Measurements from ENCODE around the gene ATP1A3.
A peak's percentile ranks its signal among the peaks of the same experiment; 100 is the strongest.
"Not testable (repeated sequence)": the region's sequence is repeated elsewhere in the genome, so short reads cannot be mapped to it uniquely, and the experiment has no call there.

The ATP1A3 gene

DNA sequence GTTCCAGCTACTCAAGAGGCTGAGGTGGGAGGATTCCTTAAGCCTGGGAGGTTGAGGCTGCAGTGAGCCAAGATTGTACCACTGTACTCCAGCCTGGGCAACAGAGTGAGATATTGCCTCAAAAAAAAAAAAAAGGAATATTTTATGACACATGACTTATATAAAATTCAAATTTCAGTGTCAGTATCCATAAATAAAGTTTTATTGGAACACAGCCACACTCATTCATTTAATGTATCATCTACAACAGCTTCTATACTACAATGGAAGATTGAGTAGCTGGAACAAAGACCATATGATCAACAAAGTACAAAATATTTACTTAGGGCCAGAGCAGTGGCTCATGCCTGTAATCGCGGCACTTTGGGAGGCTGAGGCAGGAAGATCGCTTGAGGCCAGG, 18.7 kb upstream of the ATP1A3 start:
- not testable (repeated sequence) for DNase-seq (ENCODE audit: low read depth in 2 of 3, low spot score in 2 of 3)

GRCh38 chr19:42010245-42011126, 16.5 kb upstream of the ATP1A3 start:
- DNase-seq (ENCODE audit: low read depth in 2 of 3, low spot score in 2 of 3): no peak

DNA sequence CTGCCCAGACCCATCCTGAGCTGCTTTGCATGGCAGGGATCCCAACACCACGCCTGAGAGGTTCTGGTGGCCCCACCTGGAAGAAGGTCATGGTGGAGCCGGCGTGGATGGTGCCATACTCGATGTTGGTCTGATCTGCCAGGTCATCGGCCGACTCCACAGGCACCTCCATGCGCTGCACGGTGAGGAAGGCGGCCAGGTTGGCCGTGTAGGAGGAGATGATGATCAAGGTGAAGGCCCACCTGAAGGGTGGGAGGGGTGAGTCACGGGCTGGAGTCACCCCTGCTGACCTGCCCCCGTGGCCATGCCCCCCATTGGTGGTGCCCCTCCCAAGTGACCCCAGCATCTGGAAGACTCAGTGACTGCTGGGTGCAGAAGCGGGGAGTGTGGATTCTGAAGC, 12.5 kb upstream of the ATP1A3 start:
- no peak for DNase-seq (ENCODE audit: low read depth in 2 of 3, low spot score in 2 of 3)

DNA sequence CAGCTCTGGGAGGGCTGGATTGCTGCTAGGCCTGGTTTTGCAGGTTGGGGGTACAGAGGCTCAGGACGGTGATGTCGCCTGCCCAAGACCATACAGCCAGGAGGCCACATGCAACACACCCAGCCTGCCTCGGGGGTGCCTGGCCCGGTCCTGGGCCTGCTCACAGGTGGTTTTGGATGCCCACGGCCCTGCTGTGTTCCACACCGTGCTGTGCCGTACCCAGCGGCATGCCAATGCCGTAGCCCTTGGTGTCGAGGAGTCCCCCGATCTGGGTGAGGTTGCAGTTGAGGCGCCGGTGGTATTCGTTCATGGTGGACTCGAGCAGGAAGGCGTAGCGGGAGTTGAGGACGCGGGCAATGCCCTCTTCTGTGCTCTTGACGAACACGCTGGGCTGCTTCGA, 11.5 kb upstream of the ATP1A3 start:
- DNase-seq (ENCODE audit: low read depth in 2 of 3, low spot score in 2 of 3): no peak

DNA sequence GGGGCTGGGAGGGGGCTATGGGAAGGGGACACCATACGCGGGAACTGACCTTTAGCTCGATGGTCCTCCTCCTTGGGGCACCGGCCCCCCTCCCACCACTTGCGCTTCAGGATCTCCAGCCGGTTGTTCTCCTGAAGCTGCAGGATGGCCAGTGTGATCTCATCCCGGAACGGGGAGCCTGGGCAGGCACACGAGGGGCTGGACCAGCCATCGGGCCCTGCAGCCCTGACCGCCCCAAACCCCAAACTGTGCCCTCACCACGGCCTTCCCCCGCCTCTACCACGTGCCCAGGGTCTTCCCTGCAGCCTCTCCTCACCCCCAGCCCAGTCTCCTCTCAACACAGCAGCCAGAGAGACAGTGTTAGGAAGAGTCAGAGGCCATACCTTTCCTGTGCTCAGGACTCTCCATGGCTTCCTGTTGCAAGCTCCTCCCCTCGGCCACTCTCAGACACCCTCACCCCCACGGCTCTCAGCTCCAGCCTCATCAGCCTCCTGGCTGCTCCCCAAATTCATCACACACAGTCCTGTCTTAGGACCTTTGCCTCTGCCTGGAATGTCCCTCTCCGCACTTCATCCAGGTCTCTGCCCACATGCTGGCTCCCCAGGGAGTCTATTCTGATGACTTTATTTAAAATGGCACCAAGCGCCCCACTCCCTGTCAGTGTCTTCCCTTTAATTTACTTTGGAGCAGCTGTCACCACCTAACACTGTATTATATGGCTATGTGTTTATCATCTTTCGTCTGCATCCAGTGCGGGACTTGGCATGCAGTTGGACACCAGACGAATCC, 9.7 kb upstream of the ATP1A3 start:
- DNase-seq (ENCODE audit: low read depth in 2 of 3, low spot score in 2 of 3): no peak

DNA sequence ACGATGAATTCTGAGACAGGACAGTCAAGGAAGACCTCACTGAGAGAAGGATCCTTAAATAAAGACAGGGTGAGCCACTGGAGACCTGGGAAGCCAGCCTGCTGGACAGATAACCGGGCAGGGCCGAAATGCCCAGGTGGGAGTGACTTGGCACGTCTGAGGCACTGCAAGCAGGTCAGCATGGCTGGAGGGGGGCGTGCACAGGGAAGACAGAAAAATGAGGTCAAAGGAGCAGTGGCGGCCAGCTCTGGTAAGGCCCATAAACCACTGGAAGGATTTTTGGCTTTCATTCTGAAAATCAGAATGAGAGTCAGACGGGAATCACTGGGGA, 5.8 kb upstream of the ATP1A3 start:
- no peak for DNase-seq (ENCODE audit: low read depth in 2 of 3, low spot score in 2 of 3)

DNA sequence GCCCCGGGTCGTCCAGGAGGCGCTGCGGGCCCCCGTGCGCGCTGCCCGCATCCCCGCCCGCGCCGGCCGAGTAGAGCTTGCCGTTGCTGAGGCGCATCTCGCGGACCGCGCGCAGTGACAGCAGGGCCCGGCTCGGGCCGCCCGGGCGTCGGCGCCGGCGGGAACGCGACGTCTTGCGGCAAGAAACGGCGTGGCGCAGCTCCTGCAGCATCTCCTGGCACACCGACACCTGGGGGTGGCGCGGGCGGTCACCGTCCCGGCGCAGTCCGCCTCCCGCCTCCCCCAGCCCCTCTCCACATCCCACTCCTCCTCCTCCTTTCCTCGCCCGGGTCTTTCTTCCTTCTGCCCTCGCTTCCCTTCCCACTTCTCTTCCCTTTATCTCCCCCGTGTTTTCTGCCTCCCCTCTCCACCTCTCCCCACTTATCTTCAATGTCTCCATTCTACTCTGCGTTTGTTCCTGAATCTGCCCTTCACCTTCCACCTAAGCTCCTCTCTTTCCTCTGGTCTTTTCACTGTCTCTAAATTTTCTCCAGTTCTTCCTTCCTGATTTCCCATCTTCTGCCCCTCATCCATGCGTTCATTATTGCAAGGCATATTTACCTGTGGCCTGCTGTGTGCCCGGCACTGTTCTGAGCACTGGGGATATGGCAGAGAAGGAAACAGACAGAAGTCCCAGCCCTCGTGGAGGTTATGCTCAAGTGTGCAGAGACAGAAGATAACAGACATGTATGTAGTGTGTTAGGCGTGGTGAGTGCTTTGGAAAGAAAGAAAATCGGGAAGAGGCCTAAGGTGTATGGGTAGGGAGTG, 5.2 kb upstream of the ATP1A3 start:
- no peak for DNase-seq (ENCODE audit: low read depth in 2 of 3, low spot score in 2 of 3)

GRCh38 chr19:41998246-41999020, 4.4 kb upstream of the ATP1A3 start:
- peak in 2 of 3 experiments; percentile 38 to 40 for DNase-seq (ENCODE audit: low read depth in 2 of 3, low spot score in 2 of 3)

- DNase-seq (ENCODE audit: low read depth in 2 of 3, low spot score in 2 of 3): no peak
Measured at GRCh38 chr19:41997851-41998229, 3.8 kb upstream of the ATP1A3 start.

DNA sequence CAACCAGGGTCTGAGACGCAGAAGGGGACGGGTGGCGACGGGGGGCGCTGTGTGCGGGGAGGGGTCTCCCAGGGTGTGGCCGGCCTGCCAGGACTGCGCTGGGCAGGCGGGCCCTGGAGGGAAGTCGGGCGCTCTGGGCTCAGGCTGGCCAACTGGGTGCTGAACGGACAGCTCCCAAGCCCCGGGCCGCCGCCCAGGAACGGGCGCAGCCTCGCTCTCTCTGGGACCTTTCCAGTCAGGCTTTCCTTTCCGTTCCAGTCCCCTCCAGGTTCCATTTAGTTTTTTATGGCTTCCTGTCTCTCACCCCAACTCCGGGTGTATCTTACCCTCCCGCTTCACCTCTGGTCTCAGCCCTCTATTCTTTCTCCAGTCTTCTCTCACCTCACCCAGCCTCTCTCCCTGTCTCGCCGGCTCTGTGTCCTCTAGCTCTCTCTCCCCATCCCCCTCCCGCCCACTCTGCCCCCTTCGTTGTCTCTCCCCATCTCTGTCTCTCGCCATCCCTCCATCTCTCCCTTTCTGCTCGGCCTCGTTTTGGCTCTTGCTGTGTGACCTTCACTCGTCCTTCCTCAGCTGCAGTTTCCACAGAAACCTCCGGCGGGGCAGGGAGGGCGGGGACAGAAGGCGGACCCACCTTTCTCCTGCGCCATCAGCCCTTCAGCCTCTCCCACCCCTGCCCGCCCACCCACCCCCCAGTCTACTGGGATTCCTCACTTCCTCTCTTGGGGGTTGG, 3.3 kb upstream of the ATP1A3 start:
- DNase-seq (ENCODE audit: low read depth in 2 of 3, low spot score in 2 of 3): peak in 2 of 3 experiments; percentile 18 to 34

DNA sequence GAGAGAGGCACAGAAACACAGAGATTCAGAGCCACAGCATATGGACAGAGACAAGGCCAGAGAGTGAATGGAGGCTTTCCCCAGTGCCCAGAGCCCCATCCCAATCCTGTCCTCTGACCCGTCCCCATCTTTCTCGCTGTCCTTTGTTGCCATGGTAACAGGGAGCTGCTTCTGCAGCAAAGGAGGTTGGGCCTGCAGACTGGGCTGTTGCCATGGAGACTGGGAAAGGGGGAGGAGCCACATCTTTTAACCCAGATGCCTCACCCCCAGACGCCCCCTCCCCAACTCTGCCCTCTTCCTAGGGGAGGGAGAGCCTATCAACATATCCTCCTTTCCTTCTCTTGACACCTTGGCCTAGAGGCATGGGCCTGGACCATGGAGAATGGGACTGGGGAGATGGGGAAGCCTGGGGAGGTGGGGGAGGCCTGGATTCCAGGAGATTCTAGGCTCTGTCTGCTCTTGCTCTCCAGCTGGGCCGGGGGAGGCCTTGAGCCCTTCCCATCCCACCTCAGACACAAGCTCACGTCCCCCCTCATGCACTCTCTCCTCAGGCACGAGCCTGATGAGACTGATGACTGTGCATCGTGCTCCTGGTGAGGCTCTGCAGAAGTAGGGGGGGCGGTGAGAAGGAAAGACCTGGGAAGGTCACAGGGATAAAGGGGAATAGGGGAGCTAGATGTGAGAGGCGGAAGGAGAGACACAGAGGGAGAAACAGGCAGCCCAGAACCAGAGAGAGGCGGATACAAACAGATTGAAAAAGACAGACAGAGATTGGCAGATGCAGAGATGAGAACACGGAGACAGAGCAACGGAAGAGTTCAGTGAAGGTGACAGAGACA, 2.1 kb upstream of the ATP1A3 start:
- no peak for DNase-seq (ENCODE audit: low read depth in 2 of 3, low spot score in 2 of 3)

- no peak for DNase-seq (ENCODE audit: low read depth in 2 of 3, low spot score in 2 of 3)
Measured at GRCh38 chr19:41994994-41995958, 1.2 kb upstream of the ATP1A3 start.

GRCh38 chr19:41994521-41994971, 516 bp upstream of the ATP1A3 start:
- no peak for DNase-seq (ENCODE audit: low read depth in 2 of 3, low spot score in 2 of 3)

GRCh38 chr19:41991925-41992569, 2.0 kb downstream of the ATP1A3 start:
- not testable (repeated sequence) for DNase-seq (ENCODE audit: low read depth in 2 of 3, low spot score in 2 of 3)

DNA sequence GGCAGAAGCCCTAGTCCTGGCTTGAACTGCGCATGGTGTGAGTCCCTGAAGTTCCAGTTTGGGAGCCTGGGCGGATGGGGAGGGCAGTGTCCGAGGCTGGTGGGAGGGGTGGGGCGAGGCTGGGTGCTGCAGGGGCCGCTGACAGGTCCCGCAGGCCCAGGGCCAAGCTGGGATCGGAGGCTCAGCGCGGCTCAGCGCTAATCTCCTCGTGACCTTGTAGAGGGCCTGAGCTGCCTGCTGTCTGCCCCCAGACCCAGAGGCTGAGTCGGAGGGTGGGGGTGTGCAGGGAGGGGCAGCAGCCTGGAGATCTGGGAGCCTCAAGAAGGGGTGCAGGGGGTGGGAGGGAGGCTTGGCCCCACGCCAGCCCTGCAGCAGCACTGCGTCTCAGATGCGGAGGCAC, 3.0 kb downstream of the ATP1A3 start:
- DNase-seq (ENCODE audit: low read depth in 2 of 3, low spot score in 2 of 3): no peak

- DNase-seq (ENCODE audit: low read depth in 2 of 3, low spot score in 2 of 3): no peak
Measured at GRCh38 chr19:41990615-41991014, 3.4 kb downstream of the ATP1A3 start.

GRCh38 chr19:41990028-41990427, 4.0 kb downstream of the ATP1A3 start:
- no peak for DNase-seq (ENCODE audit: low read depth in 2 of 3, low spot score in 2 of 3)

GRCh38 chr19:41988947-41989346, 5.1 kb downstream of the ATP1A3 start:
- no peak for DNase-seq (ENCODE audit: low read depth in 2 of 3, low spot score in 2 of 3)
